GM23248 (cell line): ENCODE measurements around the gene MOAP1.

ENCODE experiments used
- EZH2 ChIP-seq: fragments of 200-600 bp; sonication (generic); IDR thresholded peaks from 2 replicates; pipeline ENCODE4 v1.6.1; 2018; ENCODE audit warnings: antibody characterized with exemption, mild to moderate bottlenecking; ENCODE audit not compliant: insufficient read depth, poor library complexity, severe bottlenecking
- EZH2phosphoT487 ChIP-seq: fragments of 200-600 bp; sonication (generic); IDR thresholded peaks from 2 replicates; pipeline ENCODE4 v1.6.1; 2018; ENCODE audit warnings: antibody characterized with exemption, moderate library complexity, mild to moderate bottlenecking, low read depth; ENCODE audit not compliant: insufficient read depth

DNA sequence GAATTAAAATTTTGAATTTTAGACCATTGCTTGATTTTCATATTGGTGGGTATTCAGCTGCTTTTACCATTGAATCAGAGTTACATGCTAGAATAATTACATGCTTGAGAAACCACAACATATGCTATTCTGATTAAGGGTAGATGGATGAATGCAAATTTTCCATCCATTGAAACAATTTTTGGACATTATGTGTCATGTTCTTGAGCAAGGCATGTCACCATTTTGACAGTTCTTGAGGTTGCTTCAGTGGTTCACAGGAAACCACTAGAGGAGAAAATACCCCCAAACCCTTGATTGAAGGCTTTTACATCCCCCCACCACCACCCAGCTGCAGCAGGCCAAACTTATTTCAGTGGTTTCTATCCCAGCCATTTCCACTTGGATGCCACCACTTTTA is 35.8 kb upstream of the MOAP1 start:
- TF ChIP-seq EZH2 (no peak), EZH2phosphoT487 (no peak)
